Chondrocyte (in vitro differentiated cells): Measurements from ENCODE around the gene PTMA. TPM values are rescaled to one million over a fixed set of nuclear protein-coding genes. Genes with fewer than 3 reads are reported as not detected.
A peak's percentile ranks its signal among the peaks of the same experiment; 100 is the strongest.

Experiments used
- DNase-seq: peaks from one replicate; pipeline ENCODE4 v3.0.0; 2021; ENCODE audit warnings: mixed read lengths, low spot score
- H3K27ac Mint-ChIP-seq: one replicate; pipeline ENCODE4 v1.8.0; 2021; ENCODE audit warnings: mild to moderate bottlenecking, moderate library complexity, mixed read lengths; ENCODE audit not compliant: unreplicated experiment
- H3K27me3 Mint-ChIP-seq: 2 replicates; pipeline ENCODE4 v1.8.0; 2021; ENCODE audit warnings: low read depth, mixed read lengths
- H3K36me3 Mint-ChIP-seq: 2 replicates; pipeline ENCODE4 v1.8.0; 2021; ENCODE audit warnings: low read depth, mixed read lengths
- H3K4me1 Mint-ChIP-seq: 2 replicates; pipeline ENCODE4 v1.8.0; 2021; ENCODE audit warnings: low read depth, mild to moderate bottlenecking, mixed read lengths
- H3K4me3 Mint-ChIP-seq: one replicate; pipeline ENCODE4 v1.8.0; 2021; ENCODE audit warnings: mild to moderate bottlenecking, moderate library complexity, mixed read lengths; ENCODE audit not compliant: unreplicated experiment
- H3K9me3 Mint-ChIP-seq: 2 replicates; pipeline ENCODE4 v1.8.0; 2021; ENCODE audit warnings: low read depth, mixed read lengths
- total RNA-seq: library from RNA; stranded (reverse); gene quantifications from 3 replicates; pipeline ENCODE4 v1.2.1, GENCODE V29; 2021
- TF ChIP-seq, protein P1 (sequence below): fragments of 200-600 bp; sonication (generic); IDR thresholded peaks from 2 replicates; pipeline ENCODE4 v1.5.0; 2021; ENCODE audit warnings: antibody characterized with exemption, mild to moderate bottlenecking, moderate library complexity

Gene PTMA
- total RNA-seq, 1 donor from 2014 or later, result 391 TPM

DNA sequence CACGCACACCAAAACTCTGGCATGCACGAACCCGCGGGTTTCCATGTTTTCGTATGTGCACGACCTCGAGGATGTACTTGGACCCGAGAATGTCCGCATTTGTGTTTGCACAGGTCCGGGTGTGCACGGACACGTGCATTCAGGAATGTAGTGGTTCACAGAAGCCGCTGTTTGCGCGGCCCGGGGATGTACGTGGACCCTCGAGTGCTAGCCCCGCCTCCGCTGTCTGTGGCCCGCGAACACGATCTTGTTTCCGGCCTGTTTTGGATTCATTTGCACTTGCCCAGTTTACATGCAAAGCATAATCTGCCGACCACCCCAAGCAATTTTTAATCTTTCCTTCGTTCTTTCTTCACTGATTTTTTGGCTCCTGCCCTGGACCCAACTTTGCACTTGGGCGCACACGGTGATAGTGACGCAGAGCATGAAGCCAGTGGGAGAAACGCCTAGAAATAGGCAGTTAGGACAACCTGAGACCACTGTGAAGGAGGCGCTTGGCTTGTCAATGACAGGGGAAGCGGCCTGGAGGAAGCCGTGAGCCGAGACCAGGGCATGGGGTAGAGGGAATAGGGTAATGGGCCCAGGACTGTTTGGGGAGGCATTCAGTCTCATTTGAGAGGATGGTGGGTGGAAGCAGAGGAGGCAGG is 45.4 kb upstream of the PTMA start:
- Mint-ChIP-seq H3K27me3 (no peaks in the 10 kb centered on the region), H3K9me3 (no peaks in the 10 kb centered on the region), H3K36me3 (no peaks in the 10 kb centered on the region), H3K27ac (peak overlapping the region; percentile 5), H3K4me3 (no peak overlapping the region), H3K4me1 (peaks cover 39% of the 10 kb centered on the region)
- TF ChIP-seq, protein P1, sequence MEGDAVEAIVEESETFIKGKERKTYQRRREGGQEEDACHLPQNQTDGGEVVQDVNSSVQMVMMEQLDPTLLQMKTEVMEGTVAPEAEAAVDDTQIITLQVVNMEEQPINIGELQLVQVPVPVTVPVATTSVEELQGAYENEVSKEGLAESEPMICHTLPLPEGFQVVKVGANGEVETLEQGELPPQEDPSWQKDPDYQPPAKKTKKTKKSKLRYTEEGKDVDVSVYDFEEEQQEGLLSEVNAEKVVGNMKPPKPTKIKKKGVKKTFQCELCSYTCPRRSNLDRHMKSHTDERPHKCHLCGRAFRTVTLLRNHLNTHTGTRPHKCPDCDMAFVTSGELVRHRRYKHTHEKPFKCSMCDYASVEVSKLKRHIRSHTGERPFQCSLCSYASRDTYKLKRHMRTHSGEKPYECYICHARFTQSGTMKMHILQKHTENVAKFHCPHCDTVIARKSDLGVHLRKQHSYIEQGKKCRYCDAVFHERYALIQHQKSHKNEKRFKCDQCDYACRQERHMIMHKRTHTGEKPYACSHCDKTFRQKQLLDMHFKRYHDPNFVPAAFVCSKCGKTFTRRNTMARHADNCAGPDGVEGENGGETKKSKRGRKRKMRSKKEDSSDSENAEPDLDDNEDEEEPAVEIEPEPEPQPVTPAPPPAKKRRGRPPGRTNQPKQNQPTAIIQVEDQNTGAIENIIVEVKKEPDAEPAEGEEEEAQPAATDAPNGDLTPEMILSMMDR, result no peak
- DNase-seq, result no peak

DNA sequence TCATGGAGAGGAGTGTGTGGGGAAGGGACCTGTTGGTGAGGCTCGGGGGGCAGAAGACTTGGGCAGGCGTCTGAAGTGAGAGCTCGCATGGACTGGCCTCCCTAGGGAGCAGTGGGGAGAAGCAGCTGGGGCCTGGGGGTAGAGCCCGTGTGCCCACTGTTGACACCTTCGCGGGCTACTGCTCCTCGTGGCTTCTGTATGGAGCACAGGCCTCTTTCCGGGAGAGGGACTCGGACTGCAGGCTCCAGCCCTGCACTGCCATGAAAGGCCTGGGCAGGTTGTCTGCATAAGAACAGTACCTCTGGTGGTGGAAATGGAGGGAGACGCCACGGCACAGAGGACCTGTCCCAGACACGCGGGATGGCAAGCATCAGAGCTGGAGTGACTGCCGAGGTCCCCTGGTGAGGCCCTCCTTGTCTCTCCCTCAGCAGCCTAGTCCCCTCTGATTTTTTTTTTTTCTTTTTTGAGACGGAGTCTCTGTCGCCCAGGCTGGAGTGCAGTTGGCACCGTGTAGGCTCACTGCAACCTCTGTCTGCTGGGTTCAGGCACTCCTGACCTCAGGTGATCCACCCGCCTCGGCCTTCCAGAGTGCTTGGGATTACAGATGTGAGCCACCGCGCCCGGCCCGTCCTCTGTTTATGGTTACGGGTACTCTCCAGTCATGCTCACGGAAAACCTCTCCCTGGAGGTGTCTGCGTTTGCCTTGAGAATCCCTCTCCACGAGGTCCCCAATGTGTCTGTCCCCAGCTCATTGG is 44.7 kb upstream of the PTMA start:
- no peak for DNase-seq
- Mint-ChIP-seq H3K27ac (peak overlapping the region; percentile 5), H3K36me3 (no peaks in the 10 kb centered on the region), H3K4me3 (no peak overlapping the region), H3K9me3 (no peaks in the 10 kb centered on the region), H3K27me3 (no peaks in the 10 kb centered on the region), H3K4me1 (peaks cover 39% of the 10 kb centered on the region)
- TF ChIP-seq, protein P1, result no peak

DNA sequence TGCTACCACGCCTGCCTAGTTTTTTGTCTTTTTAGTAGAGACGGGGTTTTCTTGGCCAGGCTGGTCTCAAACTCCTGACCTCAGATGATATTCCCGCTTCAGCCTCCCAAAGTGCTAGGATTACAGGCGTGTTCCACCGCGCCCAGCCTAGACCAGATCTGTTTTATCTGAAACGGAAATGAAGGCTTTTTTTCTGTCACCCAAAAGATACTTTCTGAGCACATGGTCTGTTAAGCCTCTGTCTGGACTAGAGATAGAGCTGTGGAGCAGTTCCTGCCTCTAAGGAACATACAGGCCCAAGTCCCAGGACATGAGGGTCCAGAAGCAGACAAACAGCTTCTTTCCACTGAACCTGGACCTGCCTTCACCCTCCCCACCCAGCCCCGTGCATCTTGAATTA is 43.6 kb upstream of the PTMA start:
- TF ChIP-seq, protein P1, result no peak
- H3K4me1 Mint-ChIP-seq, result peaks cover 39% of the 10 kb centered on the region
- H3K36me3 Mint-ChIP-seq, result no peaks in the 10 kb centered on the region
- no peak for DNase-seq
- no peaks in the 10 kb centered on the region for H3K9me3 Mint-ChIP-seq
- H3K27me3 Mint-ChIP-seq, result no peaks in the 10 kb centered on the region
- H3K27ac Mint-ChIP-seq, result peak overlapping the region; percentile 51
- H3K4me3 Mint-ChIP-seq, result no peak overlapping the region

DNA sequence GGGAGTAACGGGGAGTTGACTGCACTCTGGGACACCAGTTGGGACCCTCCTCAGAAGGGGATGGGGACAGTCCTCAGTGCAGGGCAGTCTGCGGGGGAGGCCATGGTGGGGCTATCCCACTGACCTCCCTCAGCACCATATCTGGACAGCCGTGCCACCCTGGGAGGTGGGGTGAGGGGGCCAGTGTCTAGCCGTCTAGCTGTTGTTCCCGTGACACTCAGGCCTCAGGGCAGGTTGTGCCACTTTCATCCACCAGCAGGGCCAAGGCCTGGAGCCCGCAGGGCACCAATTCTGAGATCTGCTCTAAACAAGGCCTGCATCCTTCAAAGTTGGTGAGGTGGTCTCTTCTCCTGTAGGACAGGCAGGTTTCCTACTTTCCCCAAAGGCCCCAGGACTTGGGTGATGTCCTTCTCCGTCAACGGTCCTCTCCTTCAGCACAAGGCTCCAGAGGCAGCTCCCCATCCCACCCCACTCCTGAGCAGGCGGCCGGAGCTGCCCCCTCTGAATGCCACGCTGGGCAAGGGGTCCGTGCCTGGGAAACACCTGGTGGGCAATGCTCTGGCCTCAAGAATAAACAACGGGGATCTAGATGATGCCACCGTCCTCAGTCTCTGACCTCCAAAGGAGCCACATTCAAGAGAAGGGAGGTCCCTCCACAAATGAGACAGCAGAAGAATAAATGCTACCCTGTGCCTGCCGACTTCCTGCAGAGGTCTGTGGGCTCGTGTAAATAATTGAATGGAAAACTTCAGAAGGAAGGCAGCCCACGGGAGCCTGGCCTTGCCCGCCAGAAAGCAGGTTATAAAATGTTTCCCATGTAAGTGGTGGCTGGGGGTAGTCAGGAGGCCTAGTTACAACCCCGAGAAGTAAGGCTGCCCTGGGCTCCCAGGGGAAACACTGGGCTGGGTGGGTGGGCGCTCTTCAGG is 42.8 kb upstream of the PTMA start:
- Mint-ChIP-seq H3K36me3 (no peaks in the 10 kb centered on the region), H3K27ac (peak overlapping the region; percentile 91), H3K4me3 (peak overlapping the region; percentile 57), H3K9me3 (no peaks in the 10 kb centered on the region), H3K4me1 (peaks cover 39% of the 10 kb centered on the region), H3K27me3 (no peaks in the 10 kb centered on the region)
- no peak for DNase-seq
- TF ChIP-seq, protein P1, result no peak
